ENCODE measurements around the gene SH3PXD2A. TPM values are rescaled to one million over a fixed set of nuclear protein-coding genes. Genes with fewer than 3 reads are reported as not detected.
"Not testable (repeated sequence)": the region's sequence is repeated elsewhere in the genome, so short reads cannot be mapped to it uniquely, and the experiment has no call there.

SH3PXD2A gene
- total and polyA plus RNA-seq, 3 experiments from 2014 or later, result 0.48 to 8.0 (median 7.7) TPM

- H3K9me3 Mint-ChIP-seq; H3K4me1 ChIP-seq (ENCODE audit: insufficient read depth, low read length); H3K27ac ChIP-seq (ENCODE audit: low read depth, low read length); H3K27me3 ChIP-seq (ENCODE audit: insufficient read depth, low read length, poor library complexity, severe bottlenecking); H3K4me3 ChIP-seq (ENCODE audit: low read length); POLR2A ChIA-PET; H3K9me3 ChIP-seq (ENCODE audit: low read length); H3K27me3 Mint-ChIP-seq; H3K36me3 ChIP-seq (ENCODE audit: insufficient read depth, low read length); DNase-seq: not testable (repeated sequence)
- Mint-ChIP-seq H3K36me3 (peaks cover 0 to 16% (median 7%) of the 10 kb centered on the region in 3 donors), H3K4me1 (peaks cover 11 to 30% (median 18%) of the 10 kb centered on the region in 3 donors), H3K27ac (peak overlapping the region in 4 of 8 donors; percentile 31 to 78 (median 59)), H3K4me3 (peak overlapping the region in 4 of 7 donors; percentile 8 to 68 (median 36))
- CTCF ChIA-PET, result interaction anchor here (1.0 to 5.9 kb wide), 3 partner anchors 8 to 57 kb away, joined by 3 to 37 read pairs (median 4); no protein-coding TSS in a partner anchor
Measured at GRCh38 chr10:103662704-103663103, 192.7 kb downstream of the SH3PXD2A start.

DNA sequence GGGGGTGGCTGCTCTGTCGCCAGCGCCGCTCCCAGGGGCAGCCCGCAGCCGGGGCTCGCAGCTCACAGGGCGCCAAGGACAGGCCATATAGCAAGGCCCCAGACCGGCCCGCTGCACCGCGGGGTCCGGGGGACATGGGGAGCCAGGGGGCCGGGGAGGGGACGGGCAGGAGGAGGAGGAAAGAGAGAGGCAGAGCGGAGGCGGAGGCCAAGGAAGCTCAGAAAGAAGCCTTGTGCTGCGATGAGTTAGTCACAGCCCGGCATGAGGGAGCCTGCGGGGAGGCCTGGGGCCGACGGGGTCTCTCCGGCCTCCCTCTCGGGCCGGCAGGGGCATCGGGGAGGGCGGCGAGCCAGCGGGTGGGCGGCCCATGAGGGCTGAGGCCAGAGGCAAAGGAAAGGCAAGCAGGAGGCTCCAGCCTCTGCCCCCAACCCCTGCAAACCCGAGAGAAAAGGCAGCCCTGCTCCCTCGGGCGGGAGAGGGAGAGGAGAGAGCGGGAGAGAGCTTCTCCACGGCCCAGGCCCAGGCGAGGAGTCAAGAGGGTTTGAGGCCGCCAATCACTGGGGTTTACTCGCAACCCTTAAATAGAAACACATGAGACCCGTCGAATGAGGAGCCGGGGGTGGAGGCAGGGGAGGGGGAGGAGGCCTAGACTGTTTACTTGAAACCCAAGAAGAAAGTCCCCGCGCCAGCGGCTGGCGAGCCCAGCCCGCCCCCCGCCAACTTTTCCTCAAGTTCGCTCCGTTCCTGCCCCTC is 194.0 kb downstream of the SH3PXD2A start:
- H3K36me3 ChIP-seq (ENCODE audit: insufficient read depth, low read length), result no peaks in the 10 kb centered on the region
- Mint-ChIP-seq H3K4me3 (peak overlapping the region; percentile 65 to 91 (median 85)), H3K4me1 (peaks cover 10 to 30% (median 18%) of the 10 kb centered on the region in 3 donors), H3K36me3 (peaks cover 0 to 26% (median 16%) of the 10 kb centered on the region in 3 donors), H3K9me3 (no peaks in the 10 kb centered on the region), H3K27ac (peak overlapping the region in 6 of 8 donors; percentile 70 to 89 (median 81)), H3K27me3 (peaks cover 0 to 2% of the 10 kb centered on the region in 2 donors)
- H3K27me3 ChIP-seq (ENCODE audit: insufficient read depth, low read length, poor library complexity, severe bottlenecking), result no peaks in the 10 kb centered on the region
- H3K27ac ChIP-seq (ENCODE audit: low read depth, low read length), result peak overlapping the region; percentile 60
- CTCF ChIA-PET, result interaction anchor here (0.8 to 5.9 kb wide), 4 partner anchors 9 to 56 kb away, joined by 3 to 37 read pairs (median 4); no protein-coding TSS in a partner anchor
- no peaks in the 10 kb centered on the region for H3K9me3 ChIP-seq (ENCODE audit: low read length)
- H3K4me1 ChIP-seq (ENCODE audit: insufficient read depth, low read length), result peaks cover 6% of the 10 kb centered on the region
- H3K4me3 ChIP-seq (ENCODE audit: low read length), result peak overlapping the region; percentile 91
- POLR2A ChIA-PET, result interaction anchor here (1.2 to 1.4 kb wide), 2 partner anchors 17 to 25 kb away, joined by 4 to 5 read pairs; no protein-coding TSS in a partner anchor
- DNase-seq, result peak; percentile 46 to 78 (median 49)

DNA sequence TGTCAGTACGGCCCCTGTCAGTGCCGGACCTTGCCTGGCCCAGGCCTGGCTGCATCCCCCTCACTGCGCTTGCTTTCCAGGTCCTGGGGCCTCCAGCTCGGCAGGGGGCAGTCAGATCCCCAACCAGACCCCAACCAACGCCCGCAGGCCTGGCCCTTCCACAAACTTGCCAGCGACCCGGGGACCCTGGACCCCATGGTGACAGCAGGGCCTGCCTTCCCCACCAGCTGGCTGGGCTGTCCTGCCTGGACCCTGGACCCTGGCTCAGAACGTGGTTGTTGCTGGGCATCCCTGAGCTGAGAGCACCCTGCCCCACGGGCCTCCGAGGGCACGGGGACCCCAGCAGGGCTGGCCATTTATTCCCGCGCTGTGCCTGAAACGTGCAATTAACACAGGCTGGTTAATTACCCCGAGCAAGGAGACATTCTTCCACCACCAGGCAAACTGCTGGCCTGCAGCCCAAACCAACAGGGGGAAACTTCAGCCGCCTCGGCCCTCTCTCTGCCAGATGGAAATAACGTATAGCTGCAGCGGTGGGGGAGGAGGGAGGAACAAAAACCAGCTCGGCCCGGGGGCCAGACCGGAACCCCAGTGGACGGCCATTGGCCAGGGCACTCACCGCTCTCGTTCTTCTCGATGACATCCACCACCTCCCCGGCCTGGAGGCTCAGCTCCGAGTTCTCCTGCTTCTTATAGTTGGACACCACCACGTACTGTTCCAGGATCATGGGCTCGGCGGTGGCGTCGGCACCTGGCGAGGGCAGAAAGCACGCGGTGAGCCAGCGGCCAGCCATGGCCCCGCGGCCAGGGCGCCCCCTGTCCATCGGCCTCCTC is 194.8 kb downstream of the SH3PXD2A start:
- H3K4me1 Mint-ChIP-seq, result peaks cover 10 to 34% (median 18%) of the 10 kb centered on the region in 3 donors
- Histone ChIP-seq H3K27ac (ENCODE audit: low read depth, low read length) (peak overlapping the region; percentile 60), H3K4me1 (ENCODE audit: insufficient read depth, low read length) (peaks cover 6% of the 10 kb centered on the region), H3K36me3 (ENCODE audit: insufficient read depth, low read length) (no peaks in the 10 kb centered on the region), H3K27me3 (ENCODE audit: insufficient read depth, low read length, poor library complexity, severe bottlenecking) (no peaks in the 10 kb centered on the region), H3K9me3 (ENCODE audit: low read length) (no peaks in the 10 kb centered on the region), H3K4me3 (ENCODE audit: low read length) (peak overlapping the region; percentile 91)
- no peaks in the 10 kb centered on the region for H3K9me3 Mint-ChIP-seq
- H3K27ac Mint-ChIP-seq, result peak overlapping the region; percentile 76 to 98 (median 92)
- peaks cover 0 to 30% (median 16%) of the 10 kb centered on the region in 3 donors for H3K36me3 Mint-ChIP-seq
- DNase-seq, result peak in 3 of 5 donors; percentile 6 to 50 (median 17)
- H3K4me3 Mint-ChIP-seq, result peak overlapping the region; percentile 85 to 94 (median 88)
- H3K27me3 Mint-ChIP-seq, result no peaks in the 10 kb centered on the region
- ChIA-PET POLR2A (interaction anchor here (1.2 to 1.4 kb wide), 2 partner anchors 18 to 25 kb away, joined by 4 to 5 read pairs; no protein-coding TSS in a partner anchor), CTCF (interaction anchor here (0.8 to 5.9 kb wide), 3 partner anchors 11 to 36 kb away, joined by 3 to 37 read pairs (median 4); no protein-coding TSS in a partner anchor)

GRCh38 chr10:103659674-103660363 is 195.6 kb downstream of the SH3PXD2A start:
- peaks cover 6% of the 10 kb centered on the region for H3K4me1 ChIP-seq (ENCODE audit: insufficient read depth, low read length)
- peak overlapping the region; percentile 60 for H3K27ac ChIP-seq (ENCODE audit: low read depth, low read length)
- H3K9me3 Mint-ChIP-seq, result no peaks in the 10 kb centered on the region
- DNase-seq, result peak; percentile 29 to 69 (median 54)
- H3K27me3 ChIP-seq (ENCODE audit: insufficient read depth, low read length, poor library complexity, severe bottlenecking), result no peaks in the 10 kb centered on the region
- peaks cover 0 to 30% (median 16%) of the 10 kb centered on the region in 3 donors for H3K36me3 Mint-ChIP-seq
- H3K9me3 ChIP-seq (ENCODE audit: low read length), result no peaks in the 10 kb centered on the region
- peak overlapping the region; percentile 85 to 94 (median 88) for H3K4me3 Mint-ChIP-seq
- POLR2A ChIA-PET, result interaction anchor here (1.4 kb wide), 1 partner anchor 26 kb away, joined by 4 read pairs; no protein-coding TSS in a partner anchor
- H3K27ac Mint-ChIP-seq, result peak overlapping the region; percentile 76 to 98 (median 92)
- no peaks in the 10 kb centered on the region for H3K36me3 ChIP-seq (ENCODE audit: insufficient read depth, low read length)
- H3K27me3 Mint-ChIP-seq, result no peaks in the 10 kb centered on the region
- CTCF ChIA-PET, result interaction anchor here (1.6 to 5.9 kb wide), 2 partner anchors 26 to 37 kb away, joined by 4 to 37 read pairs; no protein-coding TSS in a partner anchor
- H3K4me3 ChIP-seq (ENCODE audit: low read length), result peak overlapping the region; percentile 91
- H3K4me1 Mint-ChIP-seq, result peaks cover 8 to 34% (median 15%) of the 10 kb centered on the region in 3 donors

DNA sequence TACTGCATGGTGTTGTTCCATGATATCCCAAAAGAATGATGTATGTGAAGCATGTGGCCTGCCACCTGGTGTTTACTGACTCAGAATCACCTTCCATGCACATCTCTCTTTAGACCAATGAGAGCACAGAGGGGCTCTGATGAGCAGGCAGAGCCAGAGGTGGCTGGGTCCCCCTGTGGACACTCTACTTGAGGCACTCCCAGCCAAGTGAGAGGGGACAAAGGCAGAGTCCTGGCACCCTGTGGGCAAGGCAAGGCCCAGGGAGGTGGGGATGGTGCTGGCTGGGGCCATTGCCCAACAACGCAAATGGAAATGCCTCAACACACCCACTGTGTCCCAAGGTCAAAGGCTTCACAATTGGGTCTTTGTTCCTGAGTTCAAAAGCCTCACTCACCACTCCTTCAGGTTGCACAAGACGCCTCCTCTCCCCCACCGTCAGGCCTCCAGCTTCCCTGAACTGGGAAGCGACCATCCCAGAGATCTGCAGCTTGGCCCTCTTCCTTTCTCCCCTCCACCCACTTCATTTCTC is 197.3 kb downstream of the SH3PXD2A start:
- no peak overlapping the region for H3K27ac ChIP-seq (ENCODE audit: low read depth, low read length)
- no peaks in the 10 kb centered on the region for H3K27me3 ChIP-seq (ENCODE audit: insufficient read depth, low read length, poor library complexity, severe bottlenecking)
- no peaks in the 10 kb centered on the region for H3K36me3 ChIP-seq (ENCODE audit: insufficient read depth, low read length)
- no peak for DNase-seq
- ChIA-PET POLR2A (interaction anchor here (0.5 kb wide), 1 partner anchor 15 kb away, joined by 3 read pairs; no protein-coding TSS in a partner anchor), CTCF (interaction anchor here (1.1 to 5.9 kb wide), 2 partner anchors 11 to 28 kb away, joined by 3 to 37 read pairs; no protein-coding TSS in a partner anchor)
- Mint-ChIP-seq H3K9me3 (no peaks in the 10 kb centered on the region), H3K4me3 (peak overlapping the region in 1 of 7 donors; percentile 55), H3K27ac (peak overlapping the region in 7 of 8 donors; percentile 7 to 84 (median 62)), H3K27me3 (no peaks in the 10 kb centered on the region), H3K36me3 (peaks cover 0 to 29% (median 16%) of the 10 kb centered on the region in 3 donors), H3K4me1 (peaks cover 7 to 31% (median 11%) of the 10 kb centered on the region in 3 donors)
- H3K4me1 ChIP-seq (ENCODE audit: insufficient read depth, low read length), result peaks cover 6% of the 10 kb centered on the region
- H3K9me3 ChIP-seq (ENCODE audit: low read length), result no peaks in the 10 kb centered on the region
- no peak overlapping the region for H3K4me3 ChIP-seq (ENCODE audit: low read length)

- no peaks in the 10 kb centered on the region for H3K9me3 ChIP-seq (ENCODE audit: low read length)
- no peaks in the 10 kb centered on the region for H3K27me3 Mint-ChIP-seq
- no peaks in the 10 kb centered on the region for H3K9me3 Mint-ChIP-seq
- H3K27ac Mint-ChIP-seq, result no peak overlapping the region
- peaks cover 0 to 30% (median 16%) of the 10 kb centered on the region in 3 donors for H3K36me3 Mint-ChIP-seq
- CTCF ChIA-PET, result interaction anchor here (0.7 to 5.9 kb wide), 4 partner anchors 10 to 30 kb away, joined by 3 to 37 read pairs (median 4); no protein-coding TSS in a partner anchor
- H3K4me1 Mint-ChIP-seq, result peaks cover 6 to 29% (median 9%) of the 10 kb centered on the region in 3 donors
- DNase-seq, result no peak
- peaks cover 6% of the 10 kb centered on the region for H3K4me1 ChIP-seq (ENCODE audit: insufficient read depth, low read length)
- no peaks in the 10 kb centered on the region for H3K36me3 ChIP-seq (ENCODE audit: insufficient read depth, low read length)
- no peak overlapping the region for H3K4me3 ChIP-seq (ENCODE audit: low read length)
- POLR2A ChIA-PET, result interaction anchor here (0.6 kb wide), 1 partner anchor 401 kb away, joined by 3 read pairs; no protein-coding TSS in a partner anchor
- no peaks in the 10 kb centered on the region for H3K27me3 ChIP-seq (ENCODE audit: insufficient read depth, low read length, poor library complexity, severe bottlenecking)
- H3K4me3 Mint-ChIP-seq, result no peak overlapping the region
- H3K27ac ChIP-seq (ENCODE audit: low read depth, low read length), result no peak overlapping the region
Measured at GRCh38 chr10:103657061-103657591, 198.2 kb downstream of the SH3PXD2A start.

All from CD8-positive, alpha-beta memory T cell (primary cell).